Measurements from ENCODE around the gene ENO4.

ENO4 gene

DNA sequence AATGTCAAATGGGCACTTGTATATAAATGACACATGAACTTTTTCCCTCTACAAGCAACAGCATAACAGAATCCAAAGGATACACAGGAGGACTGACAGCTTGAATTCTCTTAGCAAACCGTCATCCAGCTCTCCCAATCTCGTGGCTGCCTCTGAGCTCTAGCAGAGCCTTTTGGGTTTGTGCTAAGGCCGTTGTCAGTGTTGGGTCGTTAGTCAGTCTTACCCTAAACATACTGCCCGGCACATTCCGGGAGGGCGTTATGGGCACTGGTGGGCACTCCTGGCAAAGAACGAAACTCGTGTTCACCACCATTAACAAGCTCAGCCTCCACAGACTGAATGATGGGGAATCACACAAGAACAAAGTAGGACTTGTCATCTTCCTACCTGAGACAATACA lies 19.6 kb upstream of the ENO4 start:
- FAIRE-seq (no peak), DNase-seq (ENCODE audit: insufficient read length, low spot score) (no peak)

DNA sequence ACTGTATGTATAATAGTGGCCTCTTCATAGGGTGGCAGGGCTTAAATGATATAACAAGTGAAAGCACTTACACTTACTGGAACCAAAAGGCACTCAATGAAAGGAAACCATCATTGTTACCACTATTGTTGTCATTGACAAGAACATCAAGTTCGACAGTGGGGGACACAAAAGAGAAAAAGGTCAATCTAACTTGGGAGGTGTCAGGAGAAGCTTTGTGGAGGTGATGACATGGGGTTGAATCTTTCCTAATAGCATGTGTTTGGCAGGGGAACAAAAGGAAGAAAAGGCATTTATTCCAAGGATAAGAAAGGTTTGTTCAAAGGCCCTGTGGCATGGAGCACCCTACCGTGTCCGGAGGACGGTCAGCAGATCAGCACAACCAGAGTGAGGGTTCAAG lies 18.2 kb upstream of the ENO4 start:
- no peak for DNase-seq (ENCODE audit: insufficient read length, low spot score)
- FAIRE-seq = no peak

DNA sequence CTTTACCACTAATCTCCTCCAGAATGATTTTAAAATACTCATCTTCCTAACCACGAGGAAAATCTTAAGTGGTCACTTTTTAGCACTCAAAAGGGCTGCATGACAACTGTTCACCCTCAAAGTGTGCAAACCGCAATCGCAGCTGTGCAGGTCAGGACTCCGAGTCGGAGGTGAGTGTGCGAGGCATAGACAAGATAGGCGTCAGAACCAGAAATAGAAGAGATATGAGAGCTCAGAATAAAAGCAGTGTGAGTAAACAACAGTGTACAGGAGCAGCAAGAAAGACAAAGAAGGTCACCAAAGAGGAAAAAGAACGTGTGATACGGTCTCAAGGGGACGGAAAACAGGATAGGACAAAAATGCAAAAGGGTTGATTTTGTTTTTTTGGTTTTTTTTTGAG lies 17.5 kb upstream of the ENO4 start:
- FAIRE-seq (no peak), DNase-seq (ENCODE audit: insufficient read length, low spot score) (no peak)

DNA sequence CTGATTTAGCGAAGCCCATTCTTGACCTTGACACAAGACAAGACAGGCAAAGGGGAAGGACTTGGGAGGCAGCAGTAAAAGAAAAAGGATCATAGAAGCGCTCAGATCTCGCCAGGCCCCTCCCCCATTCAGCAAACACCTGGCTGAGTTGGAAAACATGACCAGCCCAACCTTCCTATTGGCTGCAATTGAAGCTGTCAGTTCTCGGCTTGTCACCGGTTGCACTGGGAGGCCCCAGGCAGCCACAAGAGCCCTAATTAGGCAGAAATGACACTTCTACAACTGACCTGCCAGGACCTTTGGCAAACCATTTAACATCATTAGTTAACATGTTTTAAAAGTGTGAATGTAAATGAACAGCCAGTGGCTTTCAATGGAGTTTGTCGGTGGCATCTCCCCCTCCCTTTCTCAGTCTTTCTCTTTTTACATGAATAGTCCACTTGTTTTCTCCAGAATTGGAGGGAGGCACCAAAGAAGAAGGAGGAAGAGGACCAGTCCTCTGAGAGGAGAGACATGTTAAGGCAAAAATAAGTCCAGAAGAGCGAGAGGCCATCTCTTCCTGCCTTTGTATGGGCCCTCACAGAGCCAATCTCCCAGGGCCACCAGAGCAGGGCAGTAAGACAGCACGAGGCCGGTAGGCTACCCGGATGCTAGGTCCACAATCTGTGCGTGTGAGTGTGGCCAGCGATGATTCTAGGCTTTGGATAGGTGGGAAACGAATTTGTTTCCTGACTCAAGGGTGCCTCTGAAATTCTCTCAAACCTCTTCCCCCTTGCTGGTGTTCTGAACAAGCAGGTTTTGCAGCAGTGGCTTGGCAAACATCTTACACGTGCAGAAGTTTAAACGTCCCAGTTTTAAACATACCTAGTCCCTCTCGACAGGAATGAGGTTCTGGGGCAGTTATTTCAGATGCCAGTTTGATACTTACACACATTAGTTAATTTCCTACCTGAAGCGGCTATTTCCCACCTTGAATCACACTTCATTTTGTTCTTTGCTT lies 15.0 kb upstream of the ENO4 start:
- DNase-seq (ENCODE audit: insufficient read length, low spot score) (no peak), FAIRE-seq (no peak)

DNA sequence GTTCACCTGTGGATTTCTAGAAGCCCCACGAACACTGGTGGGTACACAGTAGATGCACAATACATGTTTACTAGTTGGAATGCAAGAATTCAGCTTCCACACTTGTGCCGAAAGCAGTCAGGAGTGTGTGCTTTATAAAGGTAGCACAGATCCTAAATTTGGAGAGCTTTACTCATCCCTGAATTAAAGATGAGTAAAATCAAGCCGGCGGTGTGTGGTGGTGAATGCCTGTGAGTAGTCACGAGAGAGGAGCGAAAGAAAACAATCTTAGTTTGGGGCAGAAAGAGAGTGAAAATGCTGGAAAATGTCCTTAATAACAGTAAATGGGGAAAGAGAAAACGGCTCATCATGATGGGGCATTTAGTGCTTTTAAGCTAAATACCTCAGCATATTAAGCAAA lies 13.6 kb upstream of the ENO4 start:
- no peak for FAIRE-seq
- DNase-seq (ENCODE audit: insufficient read length, low spot score) = no peak

DNA sequence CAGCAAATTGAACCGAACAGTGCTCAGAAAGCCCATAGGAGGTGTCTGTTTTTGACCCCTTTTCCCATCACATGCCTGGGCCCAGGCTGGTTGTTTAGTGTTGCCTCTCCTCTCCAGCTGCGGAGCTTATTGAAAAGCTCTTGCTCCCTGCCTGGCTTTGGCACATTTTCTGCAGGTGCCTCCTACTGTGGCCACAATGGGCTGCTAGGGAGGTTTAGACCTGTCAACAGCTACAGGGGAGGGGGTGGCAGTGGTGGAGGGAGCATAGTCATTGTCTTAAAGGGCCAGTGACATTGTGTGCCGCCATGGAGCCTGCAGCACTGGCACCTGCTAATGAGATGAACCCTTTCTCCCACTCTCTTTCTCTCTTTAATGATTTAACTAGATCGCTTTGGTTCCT lies 13.2 kb upstream of the ENO4 start:
- DNase-seq (ENCODE audit: insufficient read length, low spot score) (no peak), FAIRE-seq (no peak)

DNA sequence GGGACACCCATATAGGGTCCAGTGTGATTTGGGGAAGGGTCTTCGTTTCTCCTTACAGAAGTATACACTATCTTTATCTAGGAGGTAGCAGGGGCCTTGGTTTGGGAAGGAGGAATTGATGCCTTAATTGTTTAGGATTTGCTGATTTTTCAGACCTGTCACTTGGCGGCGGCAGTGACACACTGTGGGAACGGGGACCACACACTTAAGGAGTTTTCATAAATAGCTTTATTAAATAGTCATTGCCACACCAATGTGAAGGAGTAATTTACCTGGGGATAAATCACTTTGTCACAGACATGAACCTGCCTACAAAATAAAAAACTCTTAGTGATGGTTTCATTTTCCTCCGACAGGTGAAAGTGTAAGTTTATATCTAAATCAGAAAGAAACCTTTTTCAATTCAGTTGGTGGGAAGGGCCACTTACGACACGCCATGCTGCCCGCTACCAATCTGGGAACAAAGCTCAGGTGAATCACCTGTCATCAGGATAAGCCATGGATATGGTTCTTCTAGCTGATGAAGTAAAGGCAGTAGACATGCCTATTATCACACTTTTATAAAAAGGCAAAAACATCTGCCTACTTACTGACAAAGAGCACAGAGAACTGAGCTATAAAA lies 12.3 kb upstream of the ENO4 start:
- DNase-seq (ENCODE audit: insufficient read length, low spot score) (no peak), FAIRE-seq (no peak)

DNA sequence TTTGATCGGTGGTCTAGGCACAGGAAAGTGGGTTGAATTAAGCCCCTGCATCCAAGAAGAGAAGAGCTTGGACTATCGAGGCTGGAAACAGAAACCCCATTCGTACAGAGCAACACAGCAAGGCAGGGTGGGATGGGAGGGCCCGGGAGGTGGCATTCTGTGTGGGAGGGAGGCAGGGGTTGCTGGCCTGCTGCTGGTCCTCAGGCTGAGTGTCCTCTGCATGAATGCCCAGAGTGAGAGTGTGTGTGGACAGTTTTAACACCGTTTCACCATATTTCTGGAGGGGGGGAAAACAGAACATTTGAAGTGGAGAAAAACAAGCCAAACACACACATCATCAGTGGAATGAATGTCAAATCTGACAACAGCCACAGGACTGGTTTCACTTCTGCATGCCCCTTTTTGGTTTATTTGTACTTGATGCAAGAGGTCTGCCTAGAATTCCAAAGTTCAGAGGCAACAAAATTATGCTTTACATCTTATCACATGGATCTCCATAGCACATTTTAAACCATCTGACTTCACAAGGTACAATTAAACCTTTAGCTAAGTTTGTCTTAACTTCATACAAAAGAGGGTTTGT lies 11.1 kb upstream of the ENO4 start:
- DNase-seq (ENCODE audit: insufficient read length, low spot score) (no peak), FAIRE-seq (no peak)

DNA sequence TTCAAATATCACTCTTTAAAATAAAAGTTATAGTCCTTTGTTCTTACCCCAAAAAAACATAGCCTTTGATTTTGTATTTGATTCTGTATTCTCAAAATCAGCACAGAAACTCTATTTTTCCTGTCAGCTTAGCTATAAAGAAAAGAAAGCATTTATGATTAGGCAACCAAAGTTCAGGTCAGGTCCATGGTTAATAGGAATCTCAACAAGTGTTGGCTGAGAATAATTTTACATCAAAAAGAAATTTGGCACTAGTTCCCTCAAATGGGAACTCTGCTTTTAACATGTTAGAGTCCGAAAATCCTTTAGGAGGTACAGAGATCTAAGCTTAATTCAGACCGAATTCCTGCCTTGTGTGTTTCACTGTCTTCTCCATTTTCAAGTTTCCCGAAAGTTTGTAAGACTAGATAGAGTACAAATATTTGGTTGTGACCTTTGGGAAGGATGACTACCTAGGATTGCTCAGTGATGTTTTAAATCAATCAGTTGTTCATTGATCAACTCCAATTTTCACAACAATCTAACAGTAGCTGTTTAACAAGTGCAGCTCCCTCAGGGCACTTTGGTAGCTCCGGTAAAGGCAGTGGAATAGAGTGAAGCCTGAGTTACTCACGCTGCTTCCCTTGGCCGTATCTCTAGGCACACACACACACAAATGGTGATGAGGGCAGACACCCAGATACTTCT lies 8.8 kb upstream of the ENO4 start:
- no peak for FAIRE-seq

DNA sequence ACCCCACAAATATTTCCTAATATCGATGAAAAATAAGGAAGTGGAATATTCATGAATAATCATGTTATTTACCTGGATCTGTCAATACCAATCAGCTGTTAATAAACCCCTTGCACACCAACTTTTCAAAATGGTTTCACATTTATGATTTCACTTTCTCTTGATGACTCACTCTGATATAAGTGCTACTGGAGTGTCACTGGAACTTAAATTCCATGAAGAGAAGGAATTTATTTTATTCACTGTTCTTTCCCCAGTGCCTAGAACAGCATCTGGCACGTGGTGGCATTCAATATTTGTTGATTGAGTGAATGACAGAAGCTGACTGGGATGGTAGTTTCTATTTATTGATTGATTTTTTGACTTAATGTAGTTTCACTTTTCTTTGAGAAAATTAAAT lies 3.5 kb upstream of the ENO4 start:
- no peak for DNase-seq (ENCODE audit: insufficient read length, low spot score)
- no peak for FAIRE-seq

More for the DNA sequence above, 8.8 kb upstream of the ENO4 start:
- no peak for DNase-seq (ENCODE audit: insufficient read length, low spot score)

DNA sequence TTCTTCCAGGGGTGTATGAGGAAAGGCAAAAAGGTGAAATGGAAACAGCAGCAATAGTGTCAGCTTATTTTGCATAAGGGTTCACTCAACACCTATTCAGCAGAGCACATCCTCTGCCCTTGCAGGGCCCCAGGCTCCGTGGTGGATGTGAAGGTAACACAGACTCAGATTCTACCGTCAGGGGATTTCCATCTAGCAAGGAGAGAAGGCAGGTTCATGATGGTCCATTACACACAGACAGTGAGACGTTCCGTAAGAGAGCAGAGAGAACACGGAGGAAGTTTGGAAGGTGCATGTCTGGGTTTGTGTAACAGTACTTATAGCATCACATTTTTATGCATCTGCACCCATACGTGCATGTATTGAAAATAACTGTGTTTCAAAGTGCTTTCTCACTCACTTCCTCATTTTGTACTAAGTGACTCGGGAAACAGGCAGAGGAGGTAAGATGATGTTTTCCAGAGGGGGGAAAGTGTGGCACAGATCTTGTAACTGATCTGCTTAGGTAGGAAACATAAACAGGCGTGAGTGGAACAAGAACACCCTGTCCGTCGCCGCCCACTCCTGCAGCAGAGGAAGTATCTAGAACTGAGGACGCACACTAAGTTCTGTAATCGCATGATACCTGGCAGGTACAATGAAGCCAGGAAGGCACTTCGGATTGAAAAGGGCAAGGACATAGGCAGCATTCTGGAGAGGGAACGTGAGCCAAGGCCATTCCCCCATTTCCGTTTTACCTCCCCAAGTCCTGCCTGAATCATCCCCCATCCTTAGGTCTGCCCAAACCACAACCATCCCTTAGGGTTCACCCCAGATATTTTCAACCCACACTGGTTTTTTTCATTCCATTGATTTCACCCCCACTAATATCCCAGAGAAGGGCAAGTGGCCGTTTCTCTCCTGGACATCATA lies 1.0 kb upstream of the ENO4 start:
- no peak for FAIRE-seq
- DNase-seq (ENCODE audit: insufficient read length, low spot score) = no peak

DNA sequence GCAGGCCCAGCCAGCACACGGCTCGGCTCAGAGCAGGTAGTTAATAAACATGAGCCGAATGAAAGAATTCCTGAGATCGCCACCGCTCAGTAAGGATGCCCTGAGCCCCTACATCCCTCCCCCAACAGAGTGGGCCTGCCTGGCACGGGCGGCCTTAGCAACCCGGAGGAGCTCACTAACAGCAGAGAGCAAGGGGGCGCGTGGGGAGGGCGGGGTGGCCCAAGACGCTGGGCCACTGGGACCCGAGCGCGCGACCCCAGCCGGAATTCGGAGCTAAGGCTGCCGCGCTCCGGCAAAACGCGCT lies 403 bp upstream of the ENO4 start:
- FAIRE-seq = no peak
- no peak for DNase-seq (ENCODE audit: insufficient read length, low spot score)

DNA sequence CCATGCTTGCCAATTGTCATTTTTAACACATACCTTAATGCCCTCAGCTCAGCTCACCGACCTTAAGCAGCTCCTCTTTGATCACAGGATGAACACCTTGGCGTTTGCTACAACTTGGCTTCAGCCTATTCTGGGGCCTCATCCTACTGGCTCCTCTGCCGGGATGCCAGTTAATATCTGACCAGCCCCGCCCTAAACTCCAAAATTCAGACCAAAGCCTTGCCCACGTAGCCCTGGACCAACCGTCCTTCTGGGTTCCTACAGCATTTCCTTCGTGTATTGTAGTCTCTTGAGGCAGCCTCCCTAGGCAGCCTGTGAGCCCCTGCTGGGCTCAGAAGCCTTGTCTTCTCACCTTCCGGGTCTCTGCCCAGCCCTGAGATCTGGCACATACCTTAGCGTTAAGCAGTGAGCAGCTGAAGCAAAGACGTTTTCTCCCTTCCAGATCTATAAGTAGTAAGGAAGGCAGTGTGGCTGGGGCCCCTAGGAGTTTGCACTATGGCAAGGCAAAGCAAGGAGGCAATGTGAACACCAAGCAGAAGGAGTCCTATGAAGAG lies 836 bp downstream of the ENO4 start:
- DNase-seq (ENCODE audit: insufficient read length, low spot score) = no peak
- FAIRE-seq = no peak

DNA sequence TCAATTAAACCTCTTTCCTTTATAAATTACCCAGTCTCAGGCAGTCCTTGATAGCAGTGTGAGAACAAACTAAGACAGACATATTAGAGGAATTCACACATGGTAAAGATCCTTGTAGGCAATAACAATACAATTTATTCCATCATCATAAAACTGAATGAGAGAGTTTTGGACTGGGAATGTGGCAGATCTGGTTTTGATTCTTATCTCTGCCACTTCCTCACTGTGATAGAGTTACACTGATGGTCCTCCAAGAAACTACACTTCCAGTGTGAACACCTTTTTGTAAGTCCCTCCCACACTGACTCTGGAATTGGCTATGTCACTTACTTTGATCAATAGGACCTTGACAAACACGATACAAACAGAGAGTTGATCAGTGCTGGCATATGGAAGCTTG lies 2.9 kb downstream of the ENO4 start:
- FAIRE-seq = no peak

DNA sequence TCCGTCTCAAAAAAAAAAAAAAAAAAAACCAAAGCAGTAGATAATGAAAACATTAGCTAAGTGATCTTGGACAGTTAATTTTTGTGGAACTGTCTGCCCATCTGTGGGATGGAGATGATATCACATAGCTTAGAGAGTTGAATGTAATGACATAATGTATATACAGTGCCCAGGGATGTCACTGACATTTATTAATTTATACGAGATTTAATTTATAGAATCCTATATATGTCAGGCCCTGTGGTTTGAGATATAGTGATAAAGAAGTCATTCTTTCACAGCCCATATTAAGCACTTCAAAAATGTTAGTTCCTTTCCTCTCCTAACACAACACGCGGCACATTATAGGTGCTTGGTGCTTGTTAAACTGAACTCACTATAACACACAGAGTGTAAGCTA lies 4.0 kb downstream of the ENO4 start:
- DNase-seq (ENCODE audit: insufficient read length, low spot score) (no peak), FAIRE-seq (no peak)

More for the DNA sequence above, 2.9 kb downstream of the ENO4 start:
- no peak for DNase-seq (ENCODE audit: insufficient read length, low spot score)

DNA sequence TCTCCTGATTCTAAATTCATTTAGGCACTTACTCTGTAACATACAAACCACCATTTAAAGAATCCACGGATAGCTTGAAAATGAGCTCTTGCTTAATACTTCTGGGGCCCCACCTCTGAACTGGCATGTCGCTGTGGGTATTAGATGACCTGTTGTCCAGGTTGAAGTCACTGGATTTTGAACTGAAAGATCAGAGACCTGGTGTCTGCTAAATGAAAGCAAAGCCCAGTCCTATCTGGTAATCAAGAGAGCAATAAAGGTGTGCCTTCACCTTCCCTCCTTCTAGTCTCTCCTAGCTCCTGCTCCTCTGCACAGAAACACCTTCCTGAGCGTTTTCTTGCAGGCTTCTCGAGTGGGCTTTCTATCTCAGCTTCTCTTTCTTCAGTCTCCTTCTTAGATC lies 4.4 kb downstream of the ENO4 start:
- no peak for DNase-seq (ENCODE audit: insufficient read length, low spot score)
- FAIRE-seq = no peak

DNA sequence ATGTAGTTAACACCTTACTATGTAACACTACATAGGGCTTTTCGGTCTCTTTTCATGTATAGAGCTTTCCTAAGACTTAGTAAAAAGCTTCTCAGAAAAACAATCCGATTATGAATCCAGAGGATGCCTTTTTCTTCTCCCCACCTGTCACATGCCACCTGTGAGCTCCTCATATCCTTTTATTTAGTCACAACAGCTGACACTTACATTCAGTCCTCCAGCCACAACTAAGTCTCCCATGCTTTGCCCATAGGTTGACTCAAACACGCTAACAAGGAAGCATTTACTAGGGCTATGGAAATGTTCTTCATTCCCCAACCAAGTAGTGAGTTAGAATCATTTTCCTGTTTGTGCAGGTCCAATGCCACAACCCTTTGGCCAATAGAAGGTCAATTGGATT lies 7.9 kb downstream of the ENO4 start:
- FAIRE-seq (no peak), DNase-seq (ENCODE audit: insufficient read length, low spot score) (no peak)

DNA sequence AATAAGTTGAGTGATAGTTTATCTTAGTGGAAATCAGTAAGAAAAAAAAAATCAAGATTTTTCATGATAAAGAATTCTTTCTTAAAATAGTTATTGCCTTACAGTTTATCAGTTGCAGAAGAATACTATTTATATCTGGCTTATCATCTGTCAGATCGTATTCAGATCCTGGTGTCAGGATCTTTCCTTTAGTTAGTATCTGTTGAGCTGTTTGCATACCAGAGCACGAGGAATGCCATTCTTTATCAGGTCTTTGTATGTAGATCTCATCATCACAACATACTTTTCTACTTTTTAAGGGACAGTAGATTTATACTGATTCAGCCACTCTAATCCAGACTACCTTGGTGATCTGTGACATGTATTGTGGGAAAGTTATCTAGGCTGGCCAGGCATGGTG lies 12.5 kb downstream of the ENO4 start:
- FAIRE-seq (no peak), DNase-seq (ENCODE audit: insufficient read length, low spot score) (no peak)

DNA sequence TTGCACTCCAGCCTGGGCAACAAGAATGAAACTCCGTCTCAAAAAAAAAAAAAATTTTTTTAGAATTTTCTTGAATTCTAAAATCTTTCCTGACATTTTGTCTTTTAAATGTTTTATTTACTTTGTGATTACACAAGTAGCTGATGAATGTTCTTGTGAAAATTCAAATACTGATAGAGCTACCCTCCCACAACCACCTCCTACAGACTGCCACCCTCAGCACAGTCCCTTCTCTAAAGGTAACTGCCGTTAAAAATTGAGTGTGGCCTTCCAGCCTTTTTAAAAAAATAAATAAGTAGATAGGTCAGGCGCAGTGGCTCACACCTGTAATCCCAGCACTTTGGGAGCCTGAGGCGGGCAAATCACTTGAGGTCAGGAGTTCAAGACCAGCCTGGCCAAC lies 15.1 kb downstream of the ENO4 start:
- no peak for FAIRE-seq
- no peak for DNase-seq (ENCODE audit: insufficient read length, low spot score)

DNA sequence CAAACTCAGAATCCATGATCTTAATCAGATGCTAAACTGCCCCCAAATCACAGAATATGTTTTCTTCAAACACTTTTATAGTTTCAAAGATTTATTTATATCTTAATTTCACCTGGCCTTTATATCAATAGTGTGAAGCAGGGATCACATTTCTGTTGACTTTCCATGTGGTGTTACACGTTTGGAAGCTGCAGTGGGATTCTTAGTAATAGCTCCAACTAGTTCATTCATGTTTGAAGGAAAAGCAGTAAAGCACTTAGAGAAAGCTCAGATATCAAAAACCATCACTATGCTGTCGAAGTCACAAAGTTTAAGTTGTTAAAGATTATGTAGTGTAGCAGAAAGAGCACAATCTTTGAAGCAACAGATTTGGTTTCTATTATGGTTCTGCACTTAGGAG lies 16.8 kb downstream of the ENO4 start:
- FAIRE-seq = no peak
- no peak for DNase-seq (ENCODE audit: insufficient read length, low spot score)

All from HTR-8/SVneo (cell line).